ENCODE results near the gene ETNK1. TPM values are rescaled to one million over a fixed set of nuclear protein-coding genes. Genes with fewer than 3 reads are reported as not detected.
A peak's percentile ranks its signal among the peaks of the same experiment; 100 is the strongest.
"Not testable (repeated sequence)": the region's sequence is repeated elsewhere in the genome, so short reads cannot be mapped to it uniquely, and the experiment has no call there.

ETNK1 gene
- total RNA-seq, 1 experiment from 2014 or later, result 28.4 TPM

GRCh38 chr12:22684140-22685118, 59.5 kb downstream of the ETNK1 start:
- DNase-seq (ENCODE audit: low read depth), result peak; percentile 43

- no peak for DNase-seq (ENCODE audit: low read depth)
Measured at GRCh38 chr12:22686193-22686592, 61.2 kb downstream of the ETNK1 start.

- peak; percentile 83 for DNase-seq (ENCODE audit: low read depth)
Measured at GRCh38 chr12:22687361-22688076, 62.5 kb downstream of the ETNK1 start.

- DNase-seq (ENCODE audit: low read depth), result no peak
Measured at GRCh38 chr12:22689876-22690275, 64.9 kb downstream of the ETNK1 start.

GRCh38 chr12:22691319-22691718, 66.3 kb downstream of the ETNK1 start:
- DNase-seq (ENCODE audit: low read depth), result no peak

GRCh38 chr12:22692467-22692866, 67.5 kb downstream of the ETNK1 start:
- DNase-seq (ENCODE audit: low read depth), result not testable (repeated sequence)

GRCh38 chr12:22692964-22693555, 68.1 kb downstream of the ETNK1 start:
- no peak for DNase-seq (ENCODE audit: low read depth)

GRCh38 chr12:22698576-22698975, 73.6 kb downstream of the ETNK1 start:
- DNase-seq (ENCODE audit: low read depth), result no peak

GRCh38 chr12:22699705-22700104, 74.7 kb downstream of the ETNK1 start:
- not testable (repeated sequence) for DNase-seq (ENCODE audit: low read depth)

GRCh38 chr12:22700106-22700505, 75.1 kb downstream of the ETNK1 start:
- peak; percentile 7 for DNase-seq (ENCODE audit: low read depth)

GRCh38 chr12:22701216-22701809, 76.3 kb downstream of the ETNK1 start:
- DNase-seq (ENCODE audit: low read depth), result not testable (repeated sequence)

- DNase-seq (ENCODE audit: low read depth), result no peak
Measured at GRCh38 chr12:22702690-22703089, 77.7 kb downstream of the ETNK1 start.

- DNase-seq (ENCODE audit: low read depth), result peak; percentile 29
Measured at GRCh38 chr12:22709292-22709691, 84.3 kb downstream of the ETNK1 start.

GRCh38 chr12:22712083-22712482, 87.1 kb downstream of the ETNK1 start:
- no peak for DNase-seq (ENCODE audit: low read depth)

GRCh38 chr12:22715254-22715653, 90.3 kb downstream of the ETNK1 start:
- no peak for DNase-seq (ENCODE audit: low read depth)

GRCh38 chr12:22719745-22720144, 94.8 kb downstream of the ETNK1 start:
- DNase-seq (ENCODE audit: low read depth), result no peak

GRCh38 chr12:22722081-22722480, 97.1 kb downstream of the ETNK1 start:
- DNase-seq (ENCODE audit: low read depth), result peak; percentile 29

- no peak for DNase-seq (ENCODE audit: low read depth)
Measured at GRCh38 chr12:22722779-22723178, 97.8 kb downstream of the ETNK1 start.

- no peak for DNase-seq (ENCODE audit: low read depth)
Measured at GRCh38 chr12:22728987-22729386, 104.0 kb downstream of the ETNK1 start.

- DNase-seq (ENCODE audit: low read depth), result no peak
Measured at GRCh38 chr12:22729431-22729956, 104.5 kb downstream of the ETNK1 start.

- peak; percentile 60 for DNase-seq (ENCODE audit: low read depth)
Measured at GRCh38 chr12:22729957-22730443, 105.0 kb downstream of the ETNK1 start.

All from HT1080 (cell line).